Measurements from ENCODE around the gene CLASP2.

DNA sequence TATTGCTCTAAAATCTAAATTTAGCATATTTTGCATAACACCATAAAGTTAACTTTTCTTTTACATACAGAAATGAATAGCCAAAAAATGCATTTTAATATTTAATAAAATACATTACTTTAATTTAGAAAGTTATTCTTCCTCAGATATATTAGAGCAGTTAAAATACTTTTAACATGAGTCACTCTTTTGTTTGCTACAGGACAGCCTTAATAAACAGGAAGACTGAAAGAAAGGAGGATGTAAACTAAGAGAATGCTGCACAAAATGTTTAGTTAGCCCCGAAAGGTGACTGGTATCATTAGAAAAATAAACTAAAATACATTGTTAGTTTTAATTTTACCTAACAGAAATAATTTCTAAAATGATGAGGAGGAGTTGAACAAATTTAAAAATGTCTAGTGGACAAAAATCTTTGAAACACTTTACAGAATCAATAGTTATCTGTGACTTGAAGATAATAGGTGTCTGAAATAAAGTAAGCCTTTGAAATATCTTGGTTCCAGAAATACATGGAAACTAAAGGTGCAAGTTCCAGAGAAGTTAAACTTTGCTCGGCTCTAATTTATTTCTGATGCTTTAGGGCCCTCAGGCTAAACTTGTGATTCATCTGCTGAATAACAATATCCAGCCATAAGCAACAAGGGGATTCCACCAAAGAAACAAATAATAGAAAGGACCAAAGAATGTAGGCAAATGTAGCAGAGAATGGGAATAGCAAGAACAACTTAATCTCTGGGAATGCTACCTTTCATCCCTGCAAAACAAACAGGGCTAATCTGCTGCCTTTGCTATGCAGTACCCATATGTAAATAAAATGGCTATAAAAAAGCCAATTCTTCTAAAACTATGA is 139.5 kb downstream of the CLASP2 start:
- TF ChIP-seq, protein P1, sequence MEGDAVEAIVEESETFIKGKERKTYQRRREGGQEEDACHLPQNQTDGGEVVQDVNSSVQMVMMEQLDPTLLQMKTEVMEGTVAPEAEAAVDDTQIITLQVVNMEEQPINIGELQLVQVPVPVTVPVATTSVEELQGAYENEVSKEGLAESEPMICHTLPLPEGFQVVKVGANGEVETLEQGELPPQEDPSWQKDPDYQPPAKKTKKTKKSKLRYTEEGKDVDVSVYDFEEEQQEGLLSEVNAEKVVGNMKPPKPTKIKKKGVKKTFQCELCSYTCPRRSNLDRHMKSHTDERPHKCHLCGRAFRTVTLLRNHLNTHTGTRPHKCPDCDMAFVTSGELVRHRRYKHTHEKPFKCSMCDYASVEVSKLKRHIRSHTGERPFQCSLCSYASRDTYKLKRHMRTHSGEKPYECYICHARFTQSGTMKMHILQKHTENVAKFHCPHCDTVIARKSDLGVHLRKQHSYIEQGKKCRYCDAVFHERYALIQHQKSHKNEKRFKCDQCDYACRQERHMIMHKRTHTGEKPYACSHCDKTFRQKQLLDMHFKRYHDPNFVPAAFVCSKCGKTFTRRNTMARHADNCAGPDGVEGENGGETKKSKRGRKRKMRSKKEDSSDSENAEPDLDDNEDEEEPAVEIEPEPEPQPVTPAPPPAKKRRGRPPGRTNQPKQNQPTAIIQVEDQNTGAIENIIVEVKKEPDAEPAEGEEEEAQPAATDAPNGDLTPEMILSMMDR (IDR thresholded peaks at IDR 0.05; ENCODE audit: insufficient read depth, low read length, poor library complexity, severe bottlenecking), result no peak
- no peak for TF ChIP-seq EZH2phosphoT487 (conservative IDR thresholded peaks at IDR 0.05; ENCODE audit: low read length)

All from SU-DHL-6 (cell line).